GM18517 (cell line): ENCODE measurements around the gene PTPN4.
A peak's percentile ranks its signal among the peaks of the same experiment; 100 is the strongest.

Source experiments
- ATAC-seq: cut with Tn5 transposase; IDR thresholded peaks from one replicate; pipeline ENCODE4 v1.9.1; 2021; ENCODE audit warnings: mild to moderate bottlenecking, moderate library complexity; ENCODE audit not compliant: unreplicated experiment

The PTPN4 gene, protein sequence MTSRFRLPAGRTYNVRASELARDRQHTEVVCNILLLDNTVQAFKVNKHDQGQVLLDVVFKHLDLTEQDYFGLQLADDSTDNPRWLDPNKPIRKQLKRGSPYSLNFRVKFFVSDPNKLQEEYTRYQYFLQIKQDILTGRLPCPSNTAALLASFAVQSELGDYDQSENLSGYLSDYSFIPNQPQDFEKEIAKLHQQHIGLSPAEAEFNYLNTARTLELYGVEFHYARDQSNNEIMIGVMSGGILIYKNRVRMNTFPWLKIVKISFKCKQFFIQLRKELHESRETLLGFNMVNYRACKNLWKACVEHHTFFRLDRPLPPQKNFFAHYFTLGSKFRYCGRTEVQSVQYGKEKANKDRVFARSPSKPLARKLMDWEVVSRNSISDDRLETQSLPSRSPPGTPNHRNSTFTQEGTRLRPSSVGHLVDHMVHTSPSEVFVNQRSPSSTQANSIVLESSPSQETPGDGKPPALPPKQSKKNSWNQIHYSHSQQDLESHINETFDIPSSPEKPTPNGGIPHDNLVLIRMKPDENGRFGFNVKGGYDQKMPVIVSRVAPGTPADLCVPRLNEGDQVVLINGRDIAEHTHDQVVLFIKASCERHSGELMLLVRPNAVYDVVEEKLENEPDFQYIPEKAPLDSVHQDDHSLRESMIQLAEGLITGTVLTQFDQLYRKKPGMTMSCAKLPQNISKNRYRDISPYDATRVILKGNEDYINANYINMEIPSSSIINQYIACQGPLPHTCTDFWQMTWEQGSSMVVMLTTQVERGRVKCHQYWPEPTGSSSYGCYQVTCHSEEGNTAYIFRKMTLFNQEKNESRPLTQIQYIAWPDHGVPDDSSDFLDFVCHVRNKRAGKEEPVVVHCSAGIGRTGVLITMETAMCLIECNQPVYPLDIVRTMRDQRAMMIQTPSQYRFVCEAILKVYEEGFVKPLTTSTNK

DNA sequence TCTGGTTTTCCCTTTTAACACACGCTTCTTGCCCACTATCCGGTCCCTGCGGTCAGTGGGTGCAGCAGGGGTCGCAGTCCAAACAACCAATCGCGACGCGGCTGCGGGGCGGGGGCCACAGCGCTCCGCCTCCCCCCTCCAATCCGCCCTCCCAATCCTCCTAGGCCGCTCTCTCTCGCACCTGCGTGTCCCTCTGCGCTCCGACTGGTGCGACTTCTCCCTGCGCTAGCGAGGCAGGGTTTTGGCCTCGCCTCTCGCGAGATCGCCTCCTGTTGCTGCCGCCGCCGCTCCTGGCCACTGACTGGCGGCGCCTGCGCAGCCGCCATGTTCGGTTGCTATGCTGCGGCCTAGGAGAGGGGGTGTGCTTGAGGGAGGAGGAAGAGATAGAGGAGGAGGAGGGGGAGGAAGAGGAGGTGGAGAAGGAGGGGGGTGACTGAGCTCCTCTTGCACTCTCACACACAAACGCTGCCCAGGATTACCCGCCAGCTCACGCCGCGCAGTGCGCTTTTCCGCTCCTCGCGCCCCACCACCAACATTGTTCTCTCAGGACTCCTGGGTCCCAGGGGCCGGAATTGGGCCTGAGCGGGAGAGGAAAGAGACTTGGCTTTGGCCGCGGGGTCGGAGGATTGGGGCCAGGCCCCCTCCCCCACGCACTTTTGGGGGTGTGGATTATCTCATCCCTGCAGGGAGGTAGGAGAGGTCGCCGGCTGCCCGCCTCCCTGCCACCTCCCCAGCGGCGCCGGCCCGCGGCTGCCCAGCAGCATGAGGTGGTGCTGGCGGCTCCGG is at the start of gene PTPN4:
PTPN4 (plus strand) TSS at position 472 of the 786 bp plus-strand sequence. CDS start 49,932 bp downstream, outside the sequence.
- ATAC-seq: peak; percentile 92

DNA sequence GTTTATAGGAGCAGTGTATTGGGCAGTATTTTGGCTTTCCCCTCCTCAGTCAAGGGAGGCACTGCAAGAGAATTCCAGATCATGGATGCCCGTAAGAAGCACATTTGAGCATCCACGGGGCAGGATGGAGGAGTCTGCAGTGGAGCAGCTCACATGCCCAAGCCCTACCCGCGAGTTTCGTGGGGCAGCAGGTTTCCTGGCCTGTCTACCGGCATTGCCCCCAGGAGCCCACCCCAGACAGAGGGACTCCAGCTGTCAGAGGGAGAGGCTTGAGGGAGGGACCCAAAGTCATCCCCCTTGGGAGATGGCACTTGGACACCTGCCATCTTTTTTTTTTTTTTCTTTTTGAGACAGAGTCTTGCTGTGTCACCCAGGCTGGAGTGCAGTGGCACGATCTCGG is 49.4 kb upstream of the PTPN4 start:
- no peak for ATAC-seq

DNA sequence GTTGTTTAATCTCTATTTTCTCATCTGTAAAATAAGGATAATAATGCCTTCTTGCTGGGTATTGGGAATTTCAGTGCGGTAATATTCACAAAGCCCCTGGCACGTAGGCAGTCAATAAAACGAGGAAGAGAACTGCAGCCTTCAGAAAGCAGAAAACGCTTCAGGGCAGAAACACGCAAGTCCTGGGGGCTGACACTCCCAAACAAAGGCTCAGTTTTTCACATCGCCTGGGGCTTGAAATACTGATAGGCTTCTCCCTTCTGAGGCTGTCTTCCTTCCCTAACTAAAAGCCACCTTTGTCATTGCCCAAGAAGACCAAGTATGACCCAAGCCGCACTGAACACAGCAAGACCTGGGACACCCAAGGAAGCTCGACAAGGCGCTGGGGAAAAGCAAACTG is 48.4 kb upstream of the PTPN4 start:
- no peak for ATAC-seq

GRCh38 chr2:119712571-119712970 is 47.2 kb upstream of the PTPN4 start:
- ATAC-seq: no peak

GRCh38 chr2:119713819-119714490 is 45.8 kb upstream of the PTPN4 start:
- ATAC-seq: no peak

DNA sequence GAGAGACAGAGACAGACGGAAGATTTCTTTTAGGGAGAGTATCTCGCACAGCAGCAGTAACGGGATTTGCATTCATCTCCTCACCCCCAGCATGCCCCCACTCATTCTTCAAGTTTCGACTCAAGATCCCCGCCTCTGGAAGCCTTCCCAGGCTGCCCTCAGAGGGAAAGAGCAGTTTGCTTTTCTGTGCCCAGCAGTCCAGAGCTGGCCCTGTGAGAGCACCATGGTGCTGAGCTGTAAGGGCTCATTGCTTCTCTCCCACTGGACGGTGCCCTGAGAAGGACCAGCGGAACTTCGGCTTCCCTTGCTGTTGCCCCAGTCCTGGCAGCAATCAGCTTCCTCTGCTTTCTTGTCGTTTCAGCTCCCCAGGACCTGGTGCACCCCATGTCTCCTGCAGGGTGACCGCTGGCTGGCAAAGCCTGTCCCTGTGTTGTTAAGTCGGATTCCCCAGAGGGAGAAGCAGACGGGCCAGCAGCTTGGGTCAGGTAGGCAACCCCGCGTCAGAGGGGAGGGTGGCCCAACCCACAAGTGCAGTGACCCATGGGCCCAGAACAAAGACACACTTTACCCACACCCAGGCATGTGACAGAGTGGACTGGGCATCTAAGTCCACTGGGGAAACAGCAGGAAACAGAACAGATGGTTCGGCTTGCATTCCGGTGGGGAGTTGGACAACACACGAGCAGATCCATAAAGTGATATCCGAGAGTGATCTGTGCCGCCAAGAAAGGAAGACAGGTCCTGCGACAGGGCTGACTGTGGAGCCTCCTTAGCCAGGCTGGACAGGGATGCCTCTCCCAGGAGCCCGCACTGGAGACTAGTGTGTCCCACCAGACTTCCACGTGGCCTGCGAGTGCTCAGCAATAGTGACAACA is 44.1 kb upstream of the PTPN4 start:
- no peak for ATAC-seq

DNA sequence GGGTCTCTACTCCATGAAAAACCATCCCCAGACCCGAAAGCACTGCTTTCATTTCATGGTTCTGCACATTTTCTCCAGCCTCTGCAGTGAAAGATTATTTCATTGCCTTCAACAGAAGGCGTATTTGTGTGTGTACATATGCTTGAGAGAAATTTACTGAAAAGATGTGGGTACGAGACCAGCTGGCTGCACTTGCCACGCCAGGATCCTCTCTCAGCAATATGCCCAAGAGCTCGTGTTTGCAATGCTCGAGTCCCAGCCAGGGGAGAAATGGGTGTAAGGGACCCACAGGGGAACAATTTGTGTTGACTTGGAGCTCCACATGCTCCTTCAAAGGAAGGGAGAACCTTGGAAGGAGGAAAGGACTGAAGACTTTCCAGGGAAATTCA is 43.4 kb upstream of the PTPN4 start:
- no peak for ATAC-seq

- ATAC-seq: no peak
Observed at GRCh38 chr2:119718501-119719260, 41.0 kb upstream of the PTPN4 start.

- no peak for ATAC-seq
Observed at GRCh38 chr2:119719261-119719627, 40.5 kb upstream of the PTPN4 start.

- no peak for ATAC-seq
Observed at GRCh38 chr2:119721043-119721442, 38.7 kb upstream of the PTPN4 start.

GRCh38 chr2:119721462-119721861 is 38.3 kb upstream of the PTPN4 start:
- no peak for ATAC-seq

DNA sequence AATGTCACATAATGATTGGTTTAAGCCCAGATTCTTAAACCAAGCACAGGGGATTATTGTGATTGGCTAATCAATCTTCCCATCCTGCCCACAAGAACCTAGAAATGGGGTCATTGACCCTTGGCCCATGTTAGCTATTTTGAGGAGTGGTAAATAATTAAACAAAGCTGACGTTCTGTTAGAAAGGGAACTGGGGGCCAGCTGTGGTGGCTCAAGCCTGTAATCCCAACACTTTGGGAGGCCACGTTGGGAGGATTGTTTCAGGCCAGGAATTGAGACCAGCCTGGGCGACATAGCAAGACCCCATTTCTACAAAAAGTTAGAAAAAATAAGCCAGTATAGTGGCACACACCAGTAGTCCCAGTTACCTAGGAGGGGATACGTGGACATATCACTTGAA is 37.8 kb upstream of the PTPN4 start:
- ATAC-seq: no peak

- ATAC-seq: no peak
Observed at GRCh38 chr2:119723186-119723585, 36.5 kb upstream of the PTPN4 start.

DNA sequence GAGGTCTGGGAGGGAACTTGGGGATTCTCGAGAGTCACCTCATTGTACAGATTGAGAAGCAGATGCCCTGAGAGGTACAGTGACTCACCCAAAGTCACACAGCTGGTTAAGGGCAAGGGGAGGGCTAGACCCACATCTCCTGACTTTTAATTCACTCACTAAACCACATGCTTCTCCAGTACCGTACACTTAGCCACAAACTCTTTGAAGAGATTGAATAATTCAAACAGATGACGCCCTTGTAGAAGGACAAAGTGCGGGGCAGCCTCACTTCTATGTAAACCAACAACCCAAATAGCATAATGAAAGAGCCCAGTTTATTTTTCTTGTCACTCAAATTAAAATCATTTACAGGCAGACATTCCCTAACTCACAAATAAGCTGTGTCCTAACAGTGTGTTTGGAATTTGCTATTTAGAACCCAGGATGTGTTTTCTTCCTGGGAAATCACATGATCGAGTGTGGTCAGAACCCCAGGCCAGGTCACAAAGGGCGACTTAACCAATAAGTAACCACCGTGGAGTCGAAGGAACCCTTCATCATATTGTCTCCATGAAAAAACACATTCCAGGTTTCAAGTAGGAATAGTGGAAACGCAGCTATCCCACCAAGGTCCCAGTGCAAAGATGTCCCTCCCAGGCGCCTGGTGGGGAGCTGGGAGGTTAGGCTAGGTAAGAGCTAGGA is 35.8 kb upstream of the PTPN4 start:
- no peak for ATAC-seq

GRCh38 chr2:119724656-119725485 is 34.9 kb upstream of the PTPN4 start:
- ATAC-seq: no peak

- ATAC-seq: no peak
Observed at GRCh38 chr2:119727493-119727892, 32.2 kb upstream of the PTPN4 start.

- no peak for ATAC-seq
Observed at GRCh38 chr2:119728421-119728820, 31.3 kb upstream of the PTPN4 start.
